Tibial nerve (tissue), 4 donors: ENCODE measurements around the gene GUF1. TPM values are rescaled to one million over a fixed set of nuclear protein-coding genes. Genes with fewer than 3 reads are reported as not detected.
"Not testable (repeated sequence)": the region's sequence is repeated elsewhere in the genome, so short reads cannot be mapped to it uniquely, and the experiment has no call there.

Experiments
- DNase-seq, 2 donors: peaks; one replicate each; pipeline ENCODE4 v3.0.0-alpha.2; 2019; ENCODE audit warnings: low spot score in 2 of 2
- H3K27ac ChIP-seq, 4 donors: fragments of 200-600 bp; sonication (generic) in 3 of 4; one replicate each; pipeline ENCODE4 v1.5.1; 2017 to 2019; ENCODE audit warnings: mild to moderate bottlenecking in 1 of 4
- H3K27me3 ChIP-seq, 2 donors: fragments of 200-600 bp; sonication (generic) in 1 of 2; one replicate each; pipeline versions ENCODE4 v1.5.1 to v1.6.0; 2017 to 2019
- H3K36me3 ChIP-seq, 3 donors: fragments of 200-600 bp; sonication (generic); one replicate each; pipeline ENCODE4 v1.5.1; 2018 to 2019
- H3K4me1 ChIP-seq, 4 donors: fragments of 200-600 bp; sonication (generic) in 3 of 4; one replicate each; pipeline ENCODE4 v1.5.1; 2017 to 2019
- H3K4me3 ChIP-seq, 4 donors: fragments of 200-600 bp; sonication (generic) in 3 of 4; one replicate each; pipeline ENCODE4 v1.5.1; 2017 to 2019; ENCODE audit warnings: mild to moderate bottlenecking in 1 of 4, moderate library complexity in 1 of 4
- H3K9me3 ChIP-seq, 4 donors: fragments of 200-600 bp; sonication (generic) in 3 of 4; one replicate each; pipeline ENCODE4 v1.5.1; 2017 to 2019
- CTCF ChIP-seq, 5 experiments: fragments of 200-600 bp in 3 of 5; fragments of 450-650 bp in 2 of 5; sonication (generic) in 3 of 5; IDR thresholded peaks; one replicate each; pipeline ENCODE4 v1.5.1; 2016 to 2019; ENCODE audit warnings: antibody characterized with exemption in 5 of 5, mild to moderate bottlenecking in 3 of 5, moderate library complexity in 2 of 5
- EP300 ChIP-seq, 2 donors: sonication (generic); formaldehyde crosslinking; IDR thresholded peaks; one replicate each; pipeline ENCODE4 v1.6.1; 2017; ENCODE audit warnings: antibody characterized with exemption in 2 of 2, mild to moderate bottlenecking in 1 of 2
- POLR2A ChIP-seq, 2 donors: fragments of 450-650 bp; IDR thresholded peaks; one replicate each; pipeline ENCODE4 v1.6.1; 2017; ENCODE audit warnings: antibody characterized with exemption in 2 of 2, mild to moderate bottlenecking in 2 of 2, moderate library complexity in 2 of 2
- WGBS, 2 donors: methylation state at CpG; one replicate each; pipeline ENCODE4 v1.1.5; 2018; 5-methylcytosine and 5-hydroxymethylcytosine counted together
- total RNA-seq, 4 donors: library from RNA; depleted of rRNA; stranded (reverse); fragments of >200 nt; gene quantifications; one replicate each; pipeline ENCODE4 v1.1.0, GENCODE V29; 2016

The GUF1 gene
- total RNA-seq, 4 donors from 2014 or later: 15.3 to 21.9 (median 18.7) TPM

- H3K4me1 ChIP-seq: peaks cover 0 to 28% (median 9%) of the 10 kb centered on the region in 4 donors
- WGBS, 2 donors: 89 to 90% methylated on average over 6 of the region's 6 CpGs
- H3K36me3 ChIP-seq: no peaks in the 10 kb centered on the region
- DNase-seq: no peak
- H3K4me3 ChIP-seq: no peak overlapping the region
- no peaks in the 10 kb centered on the region for H3K27me3 ChIP-seq
- H3K27ac ChIP-seq: no peak overlapping the region
- TF ChIP-seq CTCF (IDR thresholded peaks at IDR 0.05): no peak
- no peak for TF ChIP-seq POLR2A (IDR thresholded peaks at IDR 0.05)
- TF ChIP-seq EP300 (IDR thresholded peaks at IDR 0.05): no peak
- H3K9me3 ChIP-seq: no peaks in the 10 kb centered on the region
Observed at GRCh38 chr4:44727471-44727870, 49.3 kb downstream of the GUF1 start.

GRCh38 chr4:44728694-44729093 lies 50.5 kb downstream of the GUF1 start:
- not testable (repeated sequence) for H3K4me3 ChIP-seq, H3K9me3 ChIP-seq, DNase-seq, H3K36me3 ChIP-seq, H3K27ac ChIP-seq, H3K27me3 ChIP-seq
- peaks cover 0 to 26% (median 9%) of the 10 kb centered on the region in 4 donors for H3K4me1 ChIP-seq
- 91 to 92% methylated on average over 9 of the region's 9 CpGs for WGBS, 2 donors

- WGBS, 2 donors: 90 to 93% methylated on average over 2 of the region's 2 CpGs
- TF ChIP-seq POLR2A (IDR thresholded peaks at IDR 0.05): no peak
- no peak for TF ChIP-seq CTCF (IDR thresholded peaks at IDR 0.05)
- no peak for TF ChIP-seq EP300 (IDR thresholded peaks at IDR 0.05)
- H3K9me3 ChIP-seq: no peaks in the 10 kb centered on the region
- H3K27me3 ChIP-seq: peaks cover 0 to 4% of the 10 kb centered on the region in 2 donors
- H3K4me1 ChIP-seq: no peaks in the 10 kb centered on the region
- no peaks in the 10 kb centered on the region for H3K36me3 ChIP-seq
- no peak for DNase-seq
- H3K4me3 ChIP-seq: no peak overlapping the region
- no peak overlapping the region for H3K27ac ChIP-seq
Observed at GRCh38 chr4:44736900-44737299, 58.7 kb downstream of the GUF1 start.

GRCh38 chr4:44738615-44739014 lies 60.4 kb downstream of the GUF1 start:
- WGBS, 2 donors: 44 to 49% methylated on average over 2 of the region's 2 CpGs
- H3K9me3 ChIP-seq: no peaks in the 10 kb centered on the region
- no peaks in the 10 kb centered on the region for H3K36me3 ChIP-seq
- H3K27me3 ChIP-seq: no peaks in the 10 kb centered on the region
- H3K4me3 ChIP-seq: no peak overlapping the region
- no peak overlapping the region for H3K27ac ChIP-seq
- H3K4me1 ChIP-seq: no peaks in the 10 kb centered on the region
- TF ChIP-seq POLR2A (IDR thresholded peaks at IDR 0.05) (no peak), EP300 (IDR thresholded peaks at IDR 0.05) (no peak), CTCF (IDR thresholded peaks at IDR 0.05) (peak in 1 of 5 experiments; percentile 11)
- no peak for DNase-seq

- no peak for DNase-seq
- Histone ChIP-seq H3K27me3 (no peaks in the 10 kb centered on the region), H3K27ac (no peak overlapping the region), H3K4me3 (no peak overlapping the region), H3K4me1 (no peaks in the 10 kb centered on the region), H3K9me3 (no peaks in the 10 kb centered on the region), H3K36me3 (no peaks in the 10 kb centered on the region)
- 88 to 89% methylated on average over 2 of the region's 2 CpGs for WGBS, 2 donors
- TF ChIP-seq EP300 (IDR thresholded peaks at IDR 0.05) (no peak), CTCF (IDR thresholded peaks at IDR 0.05) (no peak), POLR2A (IDR thresholded peaks at IDR 0.05) (no peak)
Observed at GRCh38 chr4:44740201-44740600, 62.0 kb downstream of the GUF1 start.

Other genes with a start within 250 kb of the GUF1 start
- 1 to 10 TPM in 2 of 4 donors, under 1 TPM in 1, not detected in 1; 0.63 to 1.5 (median 1.1) TPM for gene KCTD8, start 229.6 kb upstream of the GUF1 start, total RNA-seq
- gene YIPF7, start 26.8 kb upstream of the GUF1 start, total RNA-seq: 1 to 10 TPM in 1 of 4 donors, under 1 TPM in 1, not detected in 2; 0.98 to 2.0 TPM
- gene GNPDA2, start 48.1 kb downstream of the GUF1 start, total RNA-seq: 10 to 100 TPM; 14.1 to 23.6 (median 18.0) TPM